HG03159 (cell line): ENCODE data around the gene UQCR11.

Source experiments
- ATAC-seq: cut with Tn5 transposase; IDR thresholded peaks from one replicate; pipeline ENCODE4 v1.9.1; 2021; ENCODE audit warnings: mild to moderate bottlenecking, moderate library complexity; ENCODE audit not compliant: unreplicated experiment

Gene UQCR11

GRCh38 chr19:1592755-1593500 is 12.3 kb downstream of the UQCR11 start, which contains the start of gene MBD3:
TSS of gene MBD3 (minus strand) at chr19:1592865. CDS start at chr19:1592631, 234 bp downstream.
- peak; percentile 68 for ATAC-seq

DNA sequence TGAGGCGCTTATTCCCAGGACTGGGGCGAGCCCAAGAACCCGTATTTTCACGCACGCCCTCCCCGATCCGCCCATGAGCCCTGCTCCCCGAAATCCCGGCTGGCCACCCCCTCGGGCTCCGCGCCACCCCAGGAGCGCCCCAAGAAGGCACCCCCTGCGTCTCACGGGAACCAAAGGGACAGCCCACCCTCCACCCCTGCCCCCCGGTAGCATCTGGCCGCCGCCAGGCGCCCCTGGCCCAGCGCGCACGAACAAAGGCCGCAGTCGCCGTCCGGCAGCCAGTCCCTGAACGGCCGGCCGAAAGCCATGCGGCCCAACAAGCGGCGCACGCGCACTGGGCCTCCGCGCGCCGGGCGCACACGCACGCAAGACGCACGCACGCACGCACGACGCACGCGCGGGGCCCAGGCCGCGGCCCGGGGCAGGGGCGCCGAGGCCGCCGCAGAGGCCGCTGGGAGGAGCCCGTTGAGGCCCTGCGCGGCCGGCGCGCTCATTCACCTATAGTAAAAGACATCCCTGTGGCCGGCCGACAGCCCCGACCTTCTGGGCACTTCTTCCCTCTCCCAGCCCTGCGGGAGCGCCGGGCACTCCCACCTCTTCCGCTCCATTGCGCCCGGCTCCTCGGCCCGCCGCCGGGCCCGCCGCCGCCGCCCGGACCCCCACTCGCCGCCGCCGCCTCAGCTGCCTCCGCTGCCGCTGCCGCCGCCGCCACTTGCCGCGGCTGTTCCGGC is 13.1 kb downstream of the UQCR11 start:
- ATAC-seq, result peak; percentile 69

DNA sequence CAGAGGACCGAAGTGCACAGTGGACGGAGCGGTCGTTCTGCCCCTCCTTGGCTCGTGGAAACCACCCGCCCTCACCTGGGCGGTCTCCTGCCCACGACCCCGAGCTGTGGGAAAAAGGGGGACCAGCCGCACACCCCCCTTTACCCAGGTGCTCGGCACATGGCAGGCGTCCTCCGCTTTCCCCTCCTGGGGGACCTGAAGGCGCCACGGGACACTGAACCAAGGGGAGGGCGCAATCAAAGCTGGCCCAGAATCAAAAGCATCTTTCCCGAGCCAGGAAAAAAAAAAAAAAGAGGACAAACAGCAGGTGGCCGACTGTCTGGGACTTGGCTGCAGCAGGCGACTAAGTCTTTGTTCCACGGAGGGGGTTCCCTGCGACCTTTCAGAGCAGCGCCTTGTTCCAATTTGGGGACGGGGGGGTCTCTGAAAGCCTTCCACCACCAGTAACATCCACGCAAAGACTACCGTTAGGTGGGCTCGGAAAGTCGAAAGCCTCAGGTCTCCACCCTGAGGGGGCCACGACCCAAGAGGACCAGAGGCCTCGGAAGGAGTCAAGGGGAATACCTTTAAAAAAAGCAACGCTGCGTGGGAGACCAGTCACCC is 13.7 kb downstream of the UQCR11 start:
- no peak for ATAC-seq

DNA sequence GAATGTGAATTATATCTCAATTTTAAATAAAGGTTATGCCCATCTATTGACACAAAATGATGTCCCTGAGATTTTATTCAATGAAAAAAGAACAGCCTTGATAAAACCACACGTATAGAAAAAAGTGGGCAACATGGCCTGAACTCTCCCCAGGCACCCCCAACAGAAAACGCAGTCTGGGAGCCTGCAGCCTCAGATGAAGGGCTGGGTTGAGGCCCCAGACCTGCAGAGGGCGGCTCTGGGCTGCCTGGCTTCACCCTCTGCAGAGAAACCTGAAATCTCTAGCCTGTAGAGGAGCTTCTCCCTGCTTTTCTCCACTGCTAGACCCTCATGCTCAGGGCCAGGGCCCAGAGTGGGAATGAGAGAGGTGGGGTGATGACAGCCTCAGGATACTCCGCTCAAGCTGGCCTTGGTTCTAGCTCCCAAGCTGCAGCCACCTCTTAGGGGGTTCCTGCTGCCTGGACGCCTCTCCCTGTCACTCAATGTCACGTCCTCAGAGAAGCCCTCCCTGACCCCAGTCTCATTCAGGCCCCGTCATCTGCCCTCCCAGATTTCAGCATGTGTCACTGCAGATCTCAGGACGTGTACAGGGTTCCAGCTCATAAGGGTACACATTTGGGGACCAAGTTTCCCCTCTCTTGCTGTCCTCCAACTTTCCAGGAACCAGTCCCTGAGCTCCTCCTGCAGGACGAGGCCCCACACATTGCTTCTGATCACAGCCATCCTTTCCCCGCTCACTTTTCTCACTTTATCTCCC is 14.4 kb downstream of the UQCR11 start:
- no peak for ATAC-seq

DNA sequence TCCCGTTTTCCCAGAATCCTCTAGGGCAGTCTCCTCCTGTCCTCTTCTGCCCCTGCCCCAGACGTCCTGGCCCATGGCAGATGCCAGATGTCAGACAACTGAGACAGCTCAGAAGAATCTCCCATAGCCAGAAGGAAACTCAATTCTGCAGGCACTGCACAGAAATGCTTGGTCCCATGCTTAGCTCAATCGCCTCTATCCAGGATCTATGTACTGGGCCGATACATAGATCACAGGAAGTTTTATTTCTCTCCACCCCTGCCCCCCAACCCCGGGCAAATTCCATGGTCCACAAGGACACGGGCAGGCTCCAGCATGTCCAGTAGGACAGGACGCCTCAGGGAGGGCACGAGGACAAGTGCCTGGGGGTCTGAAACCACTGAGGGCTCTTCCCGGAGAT is 17.4 kb downstream of the UQCR11 start:
- ATAC-seq, result no peak

- no peak for ATAC-seq
These were observed 20.1 kb downstream of the UQCR11 start for GRCh38 chr19:1585243-1585580.

GRCh38 chr19:1584500-1585242 is 20.6 kb downstream of the UQCR11 start:
- ATAC-seq, result no peak

DNA sequence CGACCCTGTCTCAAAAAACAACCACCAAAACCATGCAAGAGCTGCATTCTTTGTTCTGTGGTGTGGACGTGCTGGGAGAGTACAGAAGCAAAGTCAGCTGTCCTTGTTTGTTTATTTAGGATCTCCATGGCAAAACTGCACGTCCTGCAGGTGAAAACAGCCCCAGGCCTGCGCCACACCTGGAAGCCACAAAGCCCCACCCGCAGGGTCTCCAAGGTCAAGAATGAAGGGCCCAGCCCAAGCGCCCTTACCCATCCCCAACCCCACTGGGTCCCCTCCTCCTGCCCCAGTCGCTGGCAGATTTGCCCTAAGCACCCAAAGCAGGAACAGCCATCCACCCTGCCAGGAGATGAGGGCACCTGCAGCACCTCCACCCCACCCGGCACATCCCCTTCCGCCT is 23.1 kb downstream of the UQCR11 start:
- no peak for ATAC-seq

GRCh38 chr19:1580957-1581356 is 24.3 kb downstream of the UQCR11 start:
- no peak for ATAC-seq

GRCh38 chr19:1580382-1580781 is 24.9 kb downstream of the UQCR11 start:
- no peak for ATAC-seq

DNA sequence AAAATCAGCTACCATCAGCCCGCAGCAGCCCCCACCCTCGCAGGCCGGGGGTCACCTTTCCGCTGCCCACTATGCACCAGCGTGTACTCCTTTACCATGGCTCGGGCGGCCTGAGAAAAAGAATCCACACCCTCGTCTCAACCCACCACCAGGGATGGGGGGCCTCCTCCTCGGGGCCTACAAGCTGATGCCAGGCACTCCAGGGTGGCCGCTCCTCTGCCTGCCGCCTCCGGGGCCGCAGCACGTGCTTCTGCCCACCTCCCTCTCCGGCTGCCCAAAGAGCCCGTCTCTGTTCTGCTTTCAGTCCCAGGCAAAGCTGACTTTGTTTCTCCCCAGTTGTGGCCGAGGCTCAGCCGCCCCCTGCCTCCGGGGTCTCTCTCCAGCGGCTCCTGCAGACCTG is 26.0 kb downstream of the UQCR11 start:
- no peak for ATAC-seq

- no peak for ATAC-seq
These were observed 27.2 kb downstream of the UQCR11 start for GRCh38 chr19:1577929-1578618.

- ATAC-seq, result no peak
These were observed 28.0 kb downstream of the UQCR11 start for GRCh38 chr19:1577090-1577928.

GRCh38 chr19:1576242-1577089 is 28.8 kb downstream of the UQCR11 start:
- ATAC-seq, result no peak

GRCh38 chr19:1575323-1576241 is 29.7 kb downstream of the UQCR11 start:
- no peak for ATAC-seq

DNA sequence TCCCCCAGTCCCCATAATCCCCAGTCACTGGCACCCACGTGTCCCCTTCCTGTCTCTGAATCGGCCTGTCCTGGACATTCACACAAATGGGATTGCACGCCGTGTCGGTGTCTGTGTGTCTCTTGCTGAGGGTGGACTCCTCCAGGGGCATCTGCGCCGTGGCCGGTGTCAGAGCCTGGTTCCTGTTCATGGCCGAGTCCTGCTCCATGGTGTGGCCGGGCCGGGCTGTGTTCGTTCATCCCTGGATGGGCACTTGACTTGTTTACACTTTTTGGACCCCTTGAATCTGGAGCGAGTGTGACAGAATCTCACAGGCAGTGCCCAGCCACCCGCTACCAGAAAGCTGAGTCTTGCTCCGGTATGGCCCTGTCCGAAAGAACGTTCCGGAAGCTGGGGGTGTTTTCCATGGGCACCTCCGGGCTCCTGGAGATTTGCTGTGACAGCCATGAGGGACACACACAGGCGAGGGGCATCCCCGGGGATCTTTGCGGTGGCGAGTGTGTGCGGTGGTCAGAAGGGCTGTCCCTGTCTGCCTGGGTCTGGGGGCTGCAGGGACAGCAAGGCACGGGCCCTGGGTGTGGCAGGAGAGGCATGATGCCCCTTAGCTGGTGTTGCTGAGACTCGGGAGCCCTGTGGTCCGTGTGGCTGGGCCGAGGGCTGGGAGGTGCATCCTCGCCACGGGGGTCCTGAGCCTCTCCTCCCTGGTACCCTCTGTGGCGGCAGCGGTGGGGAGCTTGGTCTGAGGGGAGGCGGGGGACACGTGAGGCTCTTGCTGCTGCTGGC is 30.7 kb downstream of the UQCR11 start:
- ATAC-seq, result no peak
